SIG-M5 treated with dmso at 0.1 percent for 504 hours (cell line): ENCODE data around the gene TTLL5.
A peak's percentile ranks its signal among the peaks of the same experiment; 100 is the strongest.

Experiments used
- DNase-seq: peaks from one replicate; lab custom pipeline; 2025; ENCODE audit not compliant: unreplicated experiment; lab: John Stamatoyannopoulos, UW

TTLL5 gene

GRCh38 chr14:75941030-75941429 lies 280.0 kb downstream of the TTLL5 start:
- no peak for DNase-seq

DNA sequence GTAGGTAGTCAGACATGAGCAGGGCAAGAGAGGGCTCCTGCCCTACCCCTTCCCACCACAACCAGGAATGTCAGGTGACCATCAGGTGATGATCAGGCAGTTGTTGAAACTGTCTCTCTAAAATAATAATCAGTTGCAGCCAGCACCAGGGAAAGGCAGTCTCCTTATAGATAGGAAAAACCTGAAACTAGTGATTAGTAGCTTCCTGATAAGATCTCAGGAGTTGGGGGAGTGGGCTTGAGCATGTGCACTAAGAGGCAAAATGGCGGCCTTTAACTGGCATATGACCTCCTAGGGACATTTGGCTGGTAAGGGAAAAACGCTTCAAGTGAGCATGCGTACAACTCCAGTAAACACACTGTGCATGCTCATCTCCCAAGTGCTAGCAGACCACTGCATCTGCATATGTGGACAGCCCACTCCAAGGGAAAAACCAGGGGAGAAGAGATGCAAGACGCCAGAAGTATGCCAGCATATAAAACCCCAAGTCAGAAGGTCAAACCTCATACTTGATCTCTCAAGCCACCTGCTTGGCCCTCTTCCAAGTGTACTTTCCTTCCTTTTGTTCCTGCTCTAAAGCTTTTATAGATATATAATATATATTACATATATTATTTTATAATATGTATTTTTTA lies 283.7 kb downstream of the TTLL5 start:
- DNase-seq: no peak

GRCh38 chr14:75946785-75947184 lies 285.7 kb downstream of the TTLL5 start:
- no peak for DNase-seq

GRCh38 chr14:75952489-75952888 lies 291.4 kb downstream of the TTLL5 start:
- no peak for DNase-seq

GRCh38 chr14:75959031-75959430 lies 298.0 kb downstream of the TTLL5 start:
- DNase-seq: no peak

DNA sequence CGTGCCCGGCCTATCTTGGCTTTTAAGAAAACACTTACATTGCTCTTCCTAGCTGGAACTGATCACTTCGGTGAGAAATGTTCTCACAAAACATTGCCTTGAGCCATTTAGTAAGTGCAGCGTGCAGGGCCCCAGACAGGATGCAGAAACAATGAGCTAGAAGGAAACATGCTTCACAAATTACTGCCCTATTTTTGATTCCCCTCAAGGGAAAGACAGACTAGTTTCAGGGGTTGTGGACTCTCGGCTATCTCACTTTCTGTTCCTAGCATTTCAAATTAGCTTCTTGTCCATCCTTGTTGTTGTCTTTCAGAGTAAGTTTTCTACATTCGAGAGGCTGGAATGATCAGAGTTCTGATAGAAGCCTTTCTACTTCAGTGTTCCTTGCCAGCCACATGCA lies 299.2 kb downstream of the TTLL5 start:
- DNase-seq: no peak

DNA sequence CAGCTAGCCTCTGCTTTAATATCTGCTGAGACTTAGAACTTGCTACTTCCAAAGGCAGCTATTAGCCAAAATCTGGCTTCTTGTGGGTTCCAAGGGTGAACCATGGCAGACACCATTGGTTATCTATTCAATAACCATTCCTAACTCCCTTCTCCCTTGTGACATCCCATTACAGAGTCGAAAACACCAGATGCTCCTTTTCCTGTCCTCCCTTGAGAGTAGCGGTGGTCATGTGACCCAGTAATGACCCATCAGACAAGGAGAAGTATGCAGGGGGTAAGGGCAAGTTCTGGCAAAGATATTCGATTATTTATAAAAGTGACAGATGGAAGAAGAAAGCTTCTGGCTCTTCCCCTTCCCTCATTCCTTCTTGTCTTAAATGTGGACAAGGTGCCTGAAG lies 300.6 kb downstream of the TTLL5 start:
- DNase-seq: no peak

- DNase-seq: no peak
These were observed 306.8 kb downstream of the TTLL5 start for GRCh38 chr14:75967866-75968265.

DNA sequence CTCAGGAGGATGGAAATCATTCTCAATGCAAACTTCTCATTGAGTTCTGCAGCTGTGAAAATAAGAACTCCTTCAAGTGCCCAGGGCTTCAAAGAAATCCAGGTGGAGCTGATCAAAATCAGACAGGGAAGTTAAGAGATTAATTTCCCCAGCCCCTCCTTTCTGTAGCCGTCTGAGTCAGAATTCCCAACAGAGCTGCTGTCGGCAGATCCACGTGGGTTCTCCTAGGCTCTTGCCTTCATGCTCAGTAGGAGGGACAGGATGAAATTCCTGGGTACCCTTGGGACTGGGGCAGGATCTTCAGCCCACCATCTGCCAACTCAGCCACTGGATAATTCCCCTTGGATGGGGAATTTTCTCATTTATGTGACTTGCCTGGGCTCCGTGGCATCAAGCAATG lies 307.4 kb downstream of the TTLL5 start:
- no peak for DNase-seq

DNA sequence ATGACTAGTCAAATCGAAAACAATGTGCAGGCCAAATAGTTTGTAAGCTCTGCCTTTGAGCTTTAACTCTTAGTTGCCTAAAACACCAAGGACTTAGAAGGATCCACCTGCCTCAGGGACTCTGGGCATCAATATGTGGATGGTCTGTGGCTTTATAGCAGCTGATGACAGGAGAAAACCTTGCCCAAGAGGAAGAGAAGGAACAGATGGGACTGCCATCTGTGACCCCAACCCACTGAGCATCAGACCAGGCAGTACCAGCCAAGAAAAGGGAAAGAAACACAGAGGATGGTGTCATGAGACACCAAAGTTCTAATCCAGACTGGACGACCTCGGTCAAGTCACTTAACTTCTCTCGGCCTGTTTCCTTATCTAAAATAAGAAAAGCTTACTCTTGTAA lies 308.1 kb downstream of the TTLL5 start:
- DNase-seq: no peak

DNA sequence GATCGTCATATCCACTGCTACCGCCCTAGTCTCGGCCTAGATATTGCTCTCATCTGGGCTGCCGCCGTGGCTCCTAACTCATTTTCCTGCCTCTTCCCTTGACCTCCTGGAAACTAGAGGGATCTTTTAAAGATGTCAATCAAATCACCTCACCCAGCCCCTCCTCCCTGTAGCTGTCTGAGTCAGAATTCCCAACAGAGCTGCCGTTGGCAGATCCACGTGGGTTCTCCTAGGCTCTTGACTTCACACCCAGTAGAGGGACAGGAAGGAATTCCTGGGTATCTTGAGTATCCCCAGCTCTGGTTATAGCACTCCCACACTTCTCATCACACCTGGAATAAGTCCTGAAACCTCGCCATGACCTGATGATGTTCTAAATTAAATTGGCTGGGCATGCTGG lies 308.8 kb downstream of the TTLL5 start:
- DNase-seq: no peak

GRCh38 chr14:75970989-75971388 lies 309.9 kb downstream of the TTLL5 start:
- no peak for DNase-seq

DNA sequence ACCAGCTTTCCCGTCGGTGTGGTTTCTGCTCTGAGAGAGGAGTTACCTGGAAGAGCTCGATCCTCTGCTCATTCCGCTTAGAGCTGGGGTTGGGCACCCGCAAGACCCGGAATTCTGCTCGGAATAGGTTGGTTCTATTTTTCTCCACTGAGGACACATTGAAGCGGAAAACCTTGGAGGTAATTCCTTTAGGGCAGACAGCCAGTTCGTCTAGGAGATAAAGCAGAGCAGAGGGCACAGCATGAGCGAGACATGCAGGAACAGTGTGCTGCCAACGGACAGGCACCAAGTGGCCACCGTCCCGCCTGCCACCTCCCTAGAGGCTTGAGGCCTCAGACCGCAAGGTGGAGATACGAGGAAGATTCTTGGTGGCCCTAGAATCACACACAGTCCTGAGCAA lies 310.5 kb downstream of the TTLL5 start:
- no peak for DNase-seq

GRCh38 chr14:75972801-75973421 lies 311.9 kb downstream of the TTLL5 start:
- DNase-seq: no peak

- DNase-seq: no peak
These were observed 316.0 kb downstream of the TTLL5 start for GRCh38 chr14:75976826-75977581.

- no peak for DNase-seq
These were observed 316.5 kb downstream of the TTLL5 start for GRCh38 chr14:75977582-75977943.

DNA sequence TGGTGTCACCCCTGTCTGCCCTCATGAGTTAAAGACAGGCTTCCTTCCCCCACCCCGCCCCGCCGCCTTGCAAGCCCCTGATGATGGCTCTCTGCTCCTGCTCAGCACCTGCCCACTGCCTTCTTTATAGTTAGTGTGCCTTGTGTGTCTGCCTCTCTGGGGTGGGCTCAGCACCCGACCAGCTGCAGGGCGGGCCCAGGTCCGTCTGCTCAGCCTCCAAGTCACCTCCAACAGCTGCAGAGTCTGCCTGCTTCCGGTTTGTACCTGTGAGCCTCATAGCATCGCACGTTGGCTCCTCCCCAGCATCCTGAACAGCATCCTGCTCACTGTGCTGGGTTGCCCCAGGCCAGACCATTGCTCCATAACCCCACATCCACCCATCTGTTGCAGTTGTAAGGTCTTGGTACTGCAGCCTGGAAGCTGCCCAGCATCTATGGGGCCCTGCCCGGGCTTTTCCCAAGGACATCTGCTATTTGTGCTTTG lies 317.2 kb downstream of the TTLL5 start:
- DNase-seq: no peak

DNA sequence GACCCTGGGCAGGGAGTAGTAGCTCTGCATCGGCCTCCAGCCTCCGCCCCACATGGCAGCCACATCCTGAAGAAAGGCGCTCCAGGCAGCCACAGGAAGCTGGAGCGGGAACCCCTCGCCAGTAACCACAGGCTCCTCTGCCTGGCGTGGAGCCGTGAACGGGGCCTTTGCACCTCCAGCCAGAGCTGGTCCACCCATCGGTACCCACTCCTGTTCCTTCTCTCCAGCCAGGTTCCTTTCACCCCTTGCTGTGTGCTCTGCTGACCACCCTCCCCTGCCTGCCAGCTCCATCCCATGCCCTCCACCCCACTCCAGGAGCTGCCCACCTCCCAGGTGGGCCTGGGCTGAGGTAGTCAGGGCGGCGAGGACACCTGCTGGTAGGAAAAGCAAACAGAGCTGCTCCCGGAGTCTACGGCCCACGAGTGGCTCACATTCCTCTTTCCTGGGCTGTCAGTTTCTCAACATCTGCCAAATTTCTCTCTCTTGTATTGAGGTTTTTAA lies 318.1 kb downstream of the TTLL5 start:
- DNase-seq: no peak

GRCh38 chr14:75979648-75980565 lies 318.9 kb downstream of the TTLL5 start:
- DNase-seq: no peak

DNA sequence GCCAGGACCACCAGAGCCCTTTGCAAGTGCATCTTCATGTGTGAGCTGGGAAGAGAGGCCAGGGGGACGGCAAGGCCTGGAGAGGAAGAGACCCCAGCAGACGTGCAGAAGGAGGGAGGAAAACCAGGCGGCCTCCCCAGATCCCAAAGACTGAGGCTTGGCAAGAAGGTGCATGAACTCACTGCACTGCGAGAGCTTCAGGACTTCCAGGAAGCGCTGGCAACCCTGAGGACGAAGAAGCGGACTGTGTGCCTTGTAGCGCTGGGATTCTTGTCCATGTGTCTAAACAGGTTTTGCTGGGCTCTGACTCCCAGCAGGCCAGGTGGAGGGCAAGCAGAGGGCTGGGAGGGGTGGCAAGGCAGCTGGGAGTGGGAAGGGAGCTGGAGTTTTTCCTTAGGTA lies 319.8 kb downstream of the TTLL5 start:
- peak; percentile 4 for DNase-seq
